ENCODE results near the gene GRIP1.

DNA sequence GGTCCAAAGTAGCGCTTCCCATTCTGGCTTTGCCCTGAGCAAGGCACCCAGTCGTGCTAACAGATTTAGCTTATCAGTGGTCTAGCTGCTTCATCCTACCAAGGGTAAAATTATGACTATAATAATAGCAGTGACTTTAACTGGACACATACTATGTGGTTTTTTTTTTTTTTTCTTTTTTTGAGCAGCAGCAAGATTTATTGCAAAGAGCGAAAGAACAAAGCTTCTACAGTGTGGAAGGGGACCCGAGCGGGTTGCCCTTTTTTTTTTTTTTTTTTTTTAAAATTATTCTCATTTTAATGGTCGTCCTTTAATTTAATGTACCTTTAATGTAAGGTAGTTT lies 376.1 kb downstream of the GRIP1 start:
- TF ChIP-seq CTCF (IDR thresholded peaks at IDR 0.05; ENCODE audit: low read depth, low read length, poor library complexity, severe bottlenecking) = no peak
- TF ChIP-seq EZH2phosphoT487 (IDR thresholded peaks at IDR 0.05; ENCODE audit: borderline replicate concordance, low read length) = no peak
